Measurements from ENCODE around the gene PDLIM5. TPM values are rescaled to one million over a fixed set of nuclear protein-coding genes. Genes with fewer than 3 reads are reported as not detected.

The PDLIM5 gene
- total RNA-seq, 1 experiment from 2014 or later: 58.0 TPM

GRCh38 chr4:94590493-94590892 is 138.8 kb downstream of the PDLIM5 start:
- H3K36me3 Mint-ChIP-seq (ENCODE audit: insufficient read depth in 1 of 3, low read depth in 3 of 3): peaks cover 3 to 12% (median 8%) of the 10 kb centered on the region in 3 experiments; a peak in 6 of 7 replicates
- Histone ChIP-seq H2AK5ac (ENCODE audit: insufficient read length, low read length) (no peak overlapping the region), H2BK12ac (ENCODE audit: insufficient read length, low read depth, low read length) (no peak overlapping the region), H2BK5ac (ENCODE audit: insufficient read length, low read length) (no peak overlapping the region), H2BK15ac (ENCODE audit: low read depth, low read length) (no peak overlapping the region), H3K27ac (ENCODE audit: insufficient read length, low read depth, low read length) (no peak overlapping the region), H3K79me1 (ENCODE audit: insufficient read depth, low read depth, low read length, poor library complexity, severe bottlenecking) (no peaks in the 10 kb centered on the region), H3K79me2 (ENCODE audit: insufficient read depth, low read length) (no peaks in the 10 kb centered on the region), H3K18ac (ENCODE audit: insufficient read length, low read depth, low read length) (no peak overlapping the region), H4K20me1 (ENCODE audit: control insufficient read depth, insufficient read depth, insufficient read length) (no peaks in the 10 kb centered on the region), H3K14ac (ENCODE audit: insufficient read depth, low read length) (no peak overlapping the region), H2BK20ac (ENCODE audit: low read depth, low read length, poor library complexity, severe bottlenecking) (no peak overlapping the region), H4K91ac (ENCODE audit: insufficient read length, low read depth, low read length) (no peak overlapping the region), H2BK120ac (ENCODE audit: low read depth, low read length, poor library complexity, severe bottlenecking) (no peak overlapping the region), H3K56ac (ENCODE audit: insufficient read length, low read depth, low read length) (no peak overlapping the region), H3K23ac (ENCODE audit: insufficient read length, low read depth, low read length) (no peak overlapping the region), H2AFZ (ENCODE audit: low read length) (no peak overlapping the region), H3K9me3 (ENCODE audit: control insufficient read depth, low read depth, low read length) (no peaks in the 10 kb centered on the region), H3K23me2 (ENCODE audit: insufficient read length, low read depth, low read length, poor library complexity, severe bottlenecking) (no peaks in the 10 kb centered on the region), H3K4me2 (ENCODE audit: insufficient read depth, insufficient read length, low read length) (no peak overlapping the region), H3T11ph (ENCODE audit: low read length) (no peak overlapping the region), H3K9ac (ENCODE audit: extremely low read depth, insufficient read length, low read length) (no peak overlapping the region), H4K8ac (replicated peaks; ENCODE audit: insufficient read length, low read depth, low read length) (no peak overlapping the region), H3K4me1 (ENCODE audit: insufficient read depth, low read length) (no peaks in the 10 kb centered on the region), H3K4ac (ENCODE audit: low read depth, low read length) (no peak overlapping the region), H4K5ac (ENCODE audit: insufficient read length, low read depth, low read length) (no peak overlapping the region), H3K27me3 (ENCODE audit: insufficient read depth, low read length) (no peaks in the 10 kb centered on the region)
- no CpG with 5 or more reads among the region's 2 CpGs for WGBS (ENCODE audit: extremely low coverage, insufficient read length, low lambda C conversion rate)
- no peak overlapping the region for H3K27ac Mint-ChIP-seq
- no peaks in the 10 kb centered on the region for H3K9me3 Mint-ChIP-seq
- H3K27me3 Mint-ChIP-seq (ENCODE audit: low read depth): no peaks in the 10 kb centered on the region
- DNase-seq: no peak
- H3K4me3 Mint-ChIP-seq: no peak overlapping the region
- TF ChIP-seq CTCF (conservative IDR thresholded peaks at IDR 0.05): no peak
- no peaks in the 10 kb centered on the region for H3K4me1 Mint-ChIP-seq

Data from H9 (cell line).